ENCODE data around the gene HS3ST4. TPM values are rescaled to one million over a fixed set of nuclear protein-coding genes. Genes with fewer than 3 reads are reported as not detected.
"Not testable (repeated sequence)": the region's sequence is repeated elsewhere in the genome, so short reads cannot be mapped to it uniquely, and the experiment has no call there.

The HS3ST4 gene
- total RNA-seq, 1 donor from 2014 or later: not detected

GRCh38 chr16:25729188-25729915 is 37.6 kb downstream of the HS3ST4 start:
- DNase-seq (ENCODE audit: extremely low read depth, low read depth, low spot score): no peak

GRCh38 chr16:25730396-25730795 is 38.6 kb downstream of the HS3ST4 start:
- no peak for DNase-seq (ENCODE audit: extremely low read depth, low read depth, low spot score)

- DNase-seq (ENCODE audit: extremely low read depth, low read depth, low spot score): no peak
These were observed 42.9 kb downstream of the HS3ST4 start for GRCh38 chr16:25734430-25735385.

- no peak for DNase-seq (ENCODE audit: extremely low read depth, low read depth, low spot score)
These were observed 43.9 kb downstream of the HS3ST4 start for GRCh38 chr16:25735645-25736044.

- DNase-seq (ENCODE audit: extremely low read depth, low read depth, low spot score): no peak
These were observed 55.5 kb downstream of the HS3ST4 start for GRCh38 chr16:25747160-25747758.

- DNase-seq (ENCODE audit: extremely low read depth, low read depth, low spot score): no peak
These were observed 56.4 kb downstream of the HS3ST4 start for GRCh38 chr16:25748092-25748654.

GRCh38 chr16:25750488-25751216 is 58.9 kb downstream of the HS3ST4 start:
- no peak for DNase-seq (ENCODE audit: extremely low read depth, low read depth, low spot score)

- no peak for DNase-seq (ENCODE audit: extremely low read depth, low read depth, low spot score)
These were observed 59.6 kb downstream of the HS3ST4 start for GRCh38 chr16:25751230-25751835.

- no peak for DNase-seq (ENCODE audit: extremely low read depth, low read depth, low spot score)
These were observed 72.7 kb downstream of the HS3ST4 start for GRCh38 chr16:25764466-25764865.

GRCh38 chr16:25771216-25771615 is 79.5 kb downstream of the HS3ST4 start:
- no peak for DNase-seq (ENCODE audit: extremely low read depth, low read depth, low spot score)

- no peak for DNase-seq (ENCODE audit: extremely low read depth, low read depth, low spot score)
These were observed 80.2 kb downstream of the HS3ST4 start for GRCh38 chr16:25771812-25772568.

- DNase-seq (ENCODE audit: extremely low read depth, low read depth, low spot score): not testable (repeated sequence)
These were observed 84.5 kb downstream of the HS3ST4 start for GRCh38 chr16:25776214-25776613.

- no peak for DNase-seq (ENCODE audit: extremely low read depth, low read depth, low spot score)
These were observed 91.5 kb downstream of the HS3ST4 start for GRCh38 chr16:25783226-25783625.

- no peak for DNase-seq (ENCODE audit: extremely low read depth, low read depth, low spot score)
These were observed 93.6 kb downstream of the HS3ST4 start for GRCh38 chr16:25785361-25785760.

GRCh38 chr16:25786748-25787147 is 95.0 kb downstream of the HS3ST4 start:
- DNase-seq (ENCODE audit: extremely low read depth, low read depth, low spot score): no peak

GRCh38 chr16:25788637-25789036 is 96.9 kb downstream of the HS3ST4 start:
- DNase-seq (ENCODE audit: extremely low read depth, low read depth, low spot score): no peak

GRCh38 chr16:25796239-25796638 is 104.5 kb downstream of the HS3ST4 start:
- DNase-seq (ENCODE audit: extremely low read depth, low read depth, low spot score): no peak

- DNase-seq (ENCODE audit: extremely low read depth, low read depth, low spot score): no peak
These were observed 106.3 kb downstream of the HS3ST4 start for GRCh38 chr16:25798065-25798464.

GRCh38 chr16:25799816-25800215 is 108.1 kb downstream of the HS3ST4 start:
- no peak for DNase-seq (ENCODE audit: extremely low read depth, low read depth, low spot score)

All from glomerular endothelial cell (primary cell).